Measurements from ENCODE around the gene TBC1D16. TPM values are rescaled to one million over a fixed set of nuclear protein-coding genes. Genes with fewer than 3 reads are reported as not detected.

Gene TBC1D16
- total and polyA plus RNA-seq, 11 donors = 5.3 to 22.1 (median 17.4) TPM

DNA sequence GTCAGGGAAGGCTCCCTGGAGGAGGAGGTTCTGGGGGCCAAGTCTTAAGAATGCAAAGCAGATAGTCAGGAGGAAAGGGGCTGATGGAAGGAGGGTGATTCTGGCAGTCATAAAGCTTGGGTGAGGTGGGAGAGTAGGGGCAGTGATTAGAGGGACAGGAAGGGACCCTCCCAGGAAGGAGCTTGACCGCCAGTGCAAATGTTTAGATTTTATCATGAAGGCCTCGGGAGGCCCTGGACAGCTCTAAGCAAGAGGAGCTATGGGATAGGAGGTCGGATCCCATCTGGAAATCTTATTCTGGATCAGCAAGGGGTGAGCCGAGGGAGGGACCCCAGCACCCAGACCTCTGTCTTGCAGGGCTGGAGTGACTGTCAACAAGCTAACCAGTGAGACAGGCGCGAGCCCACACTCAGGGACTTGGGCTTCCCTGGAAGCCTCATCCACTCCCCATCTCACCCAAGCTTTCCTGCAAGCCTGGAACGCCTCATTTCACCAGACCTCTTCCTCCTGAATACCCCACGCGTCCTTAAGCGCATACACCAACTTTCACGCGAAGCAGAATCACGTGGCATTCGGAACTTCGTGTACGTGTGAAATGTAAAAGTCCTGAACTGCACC, 144.4 kb downstream of the TBC1D16 start:
- 74 to 81% (median 76%) methylated on average over 16 of the region's 16 CpGs for WGBS, 4 donors

DNA sequence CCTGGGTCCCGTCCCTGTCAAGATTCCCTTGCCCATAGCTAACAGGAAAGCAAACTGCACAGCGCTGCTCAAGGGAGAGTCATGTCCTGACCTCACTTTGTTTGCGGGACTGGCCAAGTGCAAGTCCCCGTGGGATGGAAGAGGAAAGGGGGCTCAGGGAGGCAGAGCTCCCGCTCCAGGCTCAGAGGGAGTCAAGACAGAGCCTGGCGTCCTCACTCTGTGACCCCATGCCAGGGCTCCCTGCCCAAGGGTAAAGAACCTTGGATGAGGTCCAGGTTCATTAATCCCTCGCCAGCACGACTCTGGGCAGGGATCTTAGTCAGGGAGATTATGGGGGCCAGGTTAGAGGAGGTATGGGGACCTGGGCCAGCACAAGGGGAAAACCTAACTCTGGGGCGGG, 145.0 kb downstream of the TBC1D16 start:
- Histone ChIP-seq H3K4me3 (no peak overlapping the region), H3K27me3 (peaks cover 0 to 62% (median 17%) of the 10 kb centered on the region in 9 donors), H3K9me3 (no peaks in the 10 kb centered on the region), H3K36me3 (no peaks in the 10 kb centered on the region), H3K4me1 (peaks cover 0 to 15% (median 11%) of the 10 kb centered on the region in 12 donors), H3K27ac (no peak overlapping the region)
- TF ChIP-seq POLR2A (IDR thresholded peaks at IDR 0.05) = no peak
- TF ChIP-seq, protein P1, sequence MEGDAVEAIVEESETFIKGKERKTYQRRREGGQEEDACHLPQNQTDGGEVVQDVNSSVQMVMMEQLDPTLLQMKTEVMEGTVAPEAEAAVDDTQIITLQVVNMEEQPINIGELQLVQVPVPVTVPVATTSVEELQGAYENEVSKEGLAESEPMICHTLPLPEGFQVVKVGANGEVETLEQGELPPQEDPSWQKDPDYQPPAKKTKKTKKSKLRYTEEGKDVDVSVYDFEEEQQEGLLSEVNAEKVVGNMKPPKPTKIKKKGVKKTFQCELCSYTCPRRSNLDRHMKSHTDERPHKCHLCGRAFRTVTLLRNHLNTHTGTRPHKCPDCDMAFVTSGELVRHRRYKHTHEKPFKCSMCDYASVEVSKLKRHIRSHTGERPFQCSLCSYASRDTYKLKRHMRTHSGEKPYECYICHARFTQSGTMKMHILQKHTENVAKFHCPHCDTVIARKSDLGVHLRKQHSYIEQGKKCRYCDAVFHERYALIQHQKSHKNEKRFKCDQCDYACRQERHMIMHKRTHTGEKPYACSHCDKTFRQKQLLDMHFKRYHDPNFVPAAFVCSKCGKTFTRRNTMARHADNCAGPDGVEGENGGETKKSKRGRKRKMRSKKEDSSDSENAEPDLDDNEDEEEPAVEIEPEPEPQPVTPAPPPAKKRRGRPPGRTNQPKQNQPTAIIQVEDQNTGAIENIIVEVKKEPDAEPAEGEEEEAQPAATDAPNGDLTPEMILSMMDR (IDR thresholded peaks at IDR 0.05) = no peak
- 25 to 32% (median 30%) methylated on average over 9 of the region's 9 CpGs for WGBS, 4 donors
- peak in 3 of 4 donors; percentile 14 to 37 (median 34) for ATAC-seq
- DNase-seq = no peak
- intact Hi-C loops (cut with DNase I) = no loop called here

More for the DNA sequence above, 144.4 kb downstream of the TBC1D16 start:
- no peak overlapping the region for H3K4me3 ChIP-seq
- no peak overlapping the region for H3K27ac ChIP-seq
- H3K9me3 ChIP-seq = no peaks in the 10 kb centered on the region
- DNase-seq (no peak), ATAC-seq (no peak)
- no peak for TF ChIP-seq POLR2A (IDR thresholded peaks at IDR 0.05)
- TF ChIP-seq, protein P1 (IDR thresholded peaks at IDR 0.05) = no peak
- no peaks in the 10 kb centered on the region for H3K36me3 ChIP-seq
- intact Hi-C loops (cut with DNase I) = no loop called here
- H3K27me3 ChIP-seq = peaks cover 0 to 58% (median 14%) of the 10 kb centered on the region in 9 donors
- H3K4me1 ChIP-seq = peaks cover 0 to 15% (median 11%) of the 10 kb centered on the region in 12 donors

- Histone ChIP-seq H3K36me3 (no peaks in the 10 kb centered on the region), H3K27ac (no peak overlapping the region), H3K27me3 (peaks cover 0 to 75% (median 19%) of the 10 kb centered on the region in 9 donors), H3K4me3 (no peak overlapping the region), H3K4me1 (peaks cover 0 to 15% (median 11%) of the 10 kb centered on the region in 12 donors), H3K9me3 (no peaks in the 10 kb centered on the region)
- ATAC-seq (no peak), DNase-seq (no peak)
- TF ChIP-seq, protein P1 (IDR thresholded peaks at IDR 0.05) = no peak
- no peak for TF ChIP-seq POLR2A (IDR thresholded peaks at IDR 0.05)
- intact Hi-C loops (cut with DNase I) = no loop called here
- 79 to 92% (median 90%) methylated on average over 22 of the region's 22 CpGs for WGBS, 4 donors
Observed at GRCh38 chr17:79888811-79889634, 146.6 kb downstream of the TBC1D16 start.

GRCh38 chr17:79888009-79888540, 147.6 kb downstream of the TBC1D16 start:
- Histone ChIP-seq H3K27me3 (peaks cover 0 to 82% (median 22%) of the 10 kb centered on the region in 9 donors), H3K4me3 (no peak overlapping the region), H3K27ac (no peak overlapping the region), H3K4me1 (peaks cover 0 to 15% (median 11%) of the 10 kb centered on the region in 12 donors), H3K36me3 (no peaks in the 10 kb centered on the region), H3K9me3 (no peaks in the 10 kb centered on the region)
- no peak for TF ChIP-seq POLR2A (IDR thresholded peaks at IDR 0.05)
- TF ChIP-seq, protein P1 (IDR thresholded peaks at IDR 0.05) = no peak
- WGBS, 4 donors = 83 to 89% (median 87%) methylated on average over 15 to 17 of the region's 17 CpGs
- no peak for DNase-seq
- ATAC-seq = no peak
- intact Hi-C loops (cut with DNase I) = no loop called here
